GM12878 (cell line): ENCODE measurements around the gene ZG16B. TPM values are rescaled to one million over a fixed set of nuclear protein-coding genes. Genes with fewer than 3 reads are reported as not detected.

Experiments
- BACH1 ChIP-seq: fragments of 450-650 bp; IDR thresholded peaks from 2 replicates; pipeline ENCODE4 v1.6.1; 2017; ENCODE audit warnings: mild to moderate bottlenecking, borderline replicate concordance
- CEBPB ChIP-seq, 2 experiments: fragments of 150-350 bp in 1 of 2; IDR thresholded peaks; 2 replicates each; pipeline ENCODE4 v1.6.1; 2012 to 2014; ENCODE audit warnings: low read depth in 2 of 2, low read length in 2 of 2, borderline replicate concordance in 1 of 2, inconsistent platforms in 1 of 2
- CHD1 ChIP-seq: IDR thresholded peaks from 2 replicates; pipeline ENCODE4 v1.6.1; 2012; ENCODE audit warnings: low read depth, low read length, improper control_type of control experiment
- GATAD2B ChIP-seq: fragments of 450-650 bp; conservative IDR thresholded peaks from 2 replicates; pipeline ENCODE4 v1.6.1; 2017; ENCODE audit warnings: low read depth, mild to moderate bottlenecking, moderate library complexity
- IKZF2 ChIP-seq, 2 experiments: fragments of 450-650 bp; IDR thresholded peaks; 2 replicates each; pipeline ENCODE4 v1.6.1; 2017; ENCODE audit warnings: mild to moderate bottlenecking in 2 of 2, moderate library complexity in 2 of 2
- LARP7 ChIP-seq: fragments of 450-650 bp; IDR thresholded peaks from 2 replicates; pipeline ENCODE4 v1.6.1; 2017; ENCODE audit warnings: mild to moderate bottlenecking
- MEF2B ChIP-seq: fragments of 450-650 bp; IDR thresholded peaks from 2 replicates; pipeline ENCODE4 v1.6.1; 2018; ENCODE audit warnings: mild to moderate bottlenecking, moderate library complexity; ENCODE audit not compliant: partially characterized antibody, poor library complexity, severe bottlenecking
- NFYA ChIP-seq: IDR thresholded peaks from 2 replicates; pipeline ENCODE4 v1.6.1; 2011; ENCODE audit warnings: low read depth, mild to moderate bottlenecking, low read length, improper control_type of control experiment, borderline replicate concordance
- NR2F1 ChIP-seq: fragments of 450-650 bp; conservative IDR thresholded peaks from 2 replicates; pipeline ENCODE4 v1.6.1; 2017; ENCODE audit warnings: mild to moderate bottlenecking
- PAX8 ChIP-seq: fragments of 450-650 bp; IDR thresholded peaks from 2 replicates; pipeline ENCODE4 v1.6.1; 2017; ENCODE audit warnings: mild to moderate bottlenecking, moderate library complexity
- RAD21 ChIP-seq: IDR thresholded peaks from 2 replicates; pipeline ENCODE4 v1.6.1; 2011; ENCODE audit warnings: mild to moderate bottlenecking, low read depth, low read length, moderate library complexity; ENCODE audit not compliant: insufficient read depth
- RB1 ChIP-seq: fragments of 450-650 bp; formaldehyde crosslinking; IDR thresholded peaks from 2 replicates; pipeline ENCODE4 v1.6.1; 2017; ENCODE audit warnings: mild to moderate bottlenecking, borderline replicate concordance
- SP1 ChIP-seq: IDR thresholded peaks from one replicate; pipeline ENCODE4 v1.6.1; 2011; ENCODE audit warnings: low read depth, low read length
- SRF ChIP-seq, 2 experiments: IDR thresholded peaks; 2 replicates each; pipeline ENCODE4 v1.6.1; 2011; ENCODE audit warnings: low read depth in 2 of 2, low read length in 2 of 2, mild to moderate bottlenecking in 1 of 2, moderate library complexity in 1 of 2
- TAF1 ChIP-seq: IDR thresholded peaks from 2 replicates; pipeline ENCODE4 v1.6.1; 2011; ENCODE audit warnings: mild to moderate bottlenecking, low read depth, low read length, borderline replicate concordance
- YY1 ChIP-seq: IDR thresholded peaks from 2 replicates; pipeline ENCODE4 v1.6.1; 2011; ENCODE audit warnings: low read depth, mild to moderate bottlenecking, low read length
- ZNF207 ChIP-seq: fragments of 450-650 bp; IDR thresholded peaks from 2 replicates; pipeline ENCODE4 v1.6.1; 2014; ENCODE audit warnings: antibody characterized with exemption, mild to moderate bottlenecking, borderline replicate concordance
- ZNF274 ChIP-seq: IDR thresholded peaks from one replicate; pipeline ENCODE4 v1.8.0; 2011; ENCODE audit not compliant: insufficient read length, insufficient read depth
- ZNF622 ChIP-seq: fragments of 450-650 bp; IDR thresholded peaks from 2 replicates; pipeline ENCODE4 v1.6.1; 2017; ENCODE audit warnings: mild to moderate bottlenecking, inconsistent platforms
- polyA plus RNA-seq, 11 experiments: library from polyadenylated mRNA; depleted of rRNA in 4 of 11; unstranded in 6 of 11; stranded (reverse) in 5 of 11; fragments of >200 nt; fragmentation: Nextera tagmentation in 4 of 11; fragmentation: Illumina TruSeq in 1 of 11; extraction: Ambion mirVana in 4 of 11; extraction: Trizol in 1 of 11; gene quantifications; 1 replicate in 1 of 11; 2 replicates in 10 of 11; pipeline versions ENCODE4 v1.2.1 to v1.2.3, GENCODE V29; 2011 to 2016; ENCODE audit warnings: inconsistent platforms in 2 of 11, missing spikeins in 2 of 11, low read depth in 1 of 11
- total RNA-seq, 4 experiments: library from RNA; depleted of rRNA in 3 of 4; stranded (reverse); fragments of >200 nt in 3 of 4; fragmentation: Illumina TruSeq in 1 of 4; extraction: Trizol in 1 of 4; gene quantifications; 2 replicates each; pipeline versions ENCODE4 v1.2.1 to v1.2.3, GENCODE V29; 2013 to 2021
- TF ChIP-seq, protein P1 (sequence below): fragments of 450-650 bp; IDR thresholded peaks from 2 replicates; pipeline ENCODE4 v1.6.1; 2017; ENCODE audit warnings: antibody characterized with exemption, mild to moderate bottlenecking, moderate library complexity
- TF ChIP-seq, protein P2 (sequence below): fragments of 450-650 bp; conservative IDR thresholded peaks from 2 replicates; pipeline ENCODE4 v1.6.1; 2017; ENCODE audit warnings: mild to moderate bottlenecking, moderate library complexity
- TF ChIP-seq, protein P3 (sequence below): fragments of 450-650 bp; IDR thresholded peaks from 2 replicates; pipeline ENCODE4 v1.6.1; 2017; ENCODE audit warnings: mild to moderate bottlenecking, moderate library complexity

The ZG16B gene
- total and polyA plus RNA-seq, 10 of the 15 experiments (the other 5 are each of a cell fraction or from before 2014, with no cell fraction given): 1.00 to 11.6 (median 5.8) TPM

DNA sequence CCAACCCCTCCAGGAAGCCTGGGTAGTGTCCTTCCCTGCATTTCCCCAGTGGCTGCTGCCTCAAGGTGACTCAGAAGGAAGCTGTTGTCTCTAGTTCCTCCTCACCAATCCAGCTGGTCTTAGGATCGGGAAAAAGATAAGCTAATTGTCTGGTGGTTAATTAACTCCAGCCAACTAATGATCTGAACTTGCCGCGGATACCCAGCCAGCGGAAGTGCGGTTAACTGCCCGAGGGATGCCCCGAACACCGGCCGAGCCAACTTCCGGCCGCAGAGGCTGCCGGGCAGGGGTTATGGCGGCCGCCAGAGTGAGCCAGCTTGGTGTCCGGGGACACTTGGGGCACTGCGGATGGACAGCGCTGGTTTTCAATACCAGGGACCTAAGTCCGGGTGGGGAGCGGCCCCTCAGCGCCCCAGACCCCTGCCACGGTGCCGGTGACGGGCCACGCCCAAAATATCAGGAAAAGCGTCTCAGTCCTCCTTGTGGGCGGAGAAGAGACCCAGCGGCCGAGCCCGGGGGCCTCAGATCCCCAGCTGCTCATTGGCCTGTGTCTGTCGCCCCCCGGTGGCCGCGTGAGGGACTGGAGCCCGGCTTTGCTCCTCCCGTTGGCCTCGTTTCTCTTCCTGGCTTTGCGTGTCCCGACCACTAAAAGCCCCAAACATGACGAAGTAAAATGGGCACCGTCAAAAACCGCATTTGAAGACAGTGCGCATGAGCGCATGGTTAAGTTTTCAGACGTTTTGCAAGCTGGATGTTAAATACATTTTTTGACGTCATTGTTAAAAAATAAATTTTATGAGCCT lies 38.1 kb downstream of the ZG16B start (continued):
- TF ChIP-seq, protein P1, sequence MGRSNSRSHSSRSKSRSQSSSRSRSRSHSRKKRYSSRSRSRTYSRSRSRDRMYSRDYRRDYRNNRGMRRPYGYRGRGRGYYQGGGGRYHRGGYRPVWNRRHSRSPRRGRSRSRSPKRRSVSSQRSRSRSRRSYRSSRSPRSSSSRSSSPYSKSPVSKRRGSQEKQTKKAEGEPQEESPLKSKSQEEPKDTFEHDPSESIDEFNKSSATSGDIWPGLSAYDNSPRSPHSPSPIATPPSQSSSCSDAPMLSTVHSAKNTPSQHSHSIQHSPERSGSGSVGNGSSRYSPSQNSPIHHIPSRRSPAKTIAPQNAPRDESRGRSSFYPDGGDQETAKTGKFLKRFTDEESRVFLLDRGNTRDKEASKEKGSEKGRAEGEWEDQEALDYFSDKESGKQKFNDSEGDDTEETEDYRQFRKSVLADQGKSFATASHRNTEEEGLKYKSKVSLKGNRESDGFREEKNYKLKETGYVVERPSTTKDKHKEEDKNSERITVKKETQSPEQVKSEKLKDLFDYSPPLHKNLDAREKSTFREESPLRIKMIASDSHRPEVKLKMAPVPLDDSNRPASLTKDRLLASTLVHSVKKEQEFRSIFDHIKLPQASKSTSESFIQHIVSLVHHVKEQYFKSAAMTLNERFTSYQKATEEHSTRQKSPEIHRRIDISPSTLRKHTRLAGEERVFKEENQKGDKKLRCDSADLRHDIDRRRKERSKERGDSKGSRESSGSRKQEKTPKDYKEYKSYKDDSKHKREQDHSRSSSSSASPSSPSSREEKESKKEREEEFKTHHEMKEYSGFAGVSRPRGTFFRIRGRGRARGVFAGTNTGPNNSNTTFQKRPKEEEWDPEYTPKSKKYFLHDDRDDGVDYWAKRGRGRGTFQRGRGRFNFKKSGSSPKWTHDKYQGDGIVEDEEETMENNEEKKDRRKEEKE: no peak
- TF ChIP-seq RAD21 (peak; percentile 89), NR2F1 (peak; percentile 68), MEF2B (peak; percentile 52), ZNF622 (no peak), SP1 (no peak), TAF1 (peak; percentile 85), SRF (IDR thresholded peaks at IDR 0.05; ENCODE audit: low read depth in 2 of 2, low read length in 2 of 2) (no peak), ZNF207 (peak; percentile 89; the same call in 1 of the 2 replicates), LARP7 (peak; percentile 92; the same call in 1 of the 2 replicates), GATAD2B (peak; percentile 95), YY1 (peak; percentile 98), ZNF274 (no peak), BACH1 (peak; percentile 60; the same call in 1 of the 2 replicates), CEBPB (IDR thresholded peaks at IDR 0.05; ENCODE audit: borderline replicate concordance in 1 of 2, low read depth in 2 of 2, low read length in 2 of 2) (no peak), RB1 (peak; percentile 62; the same call in 1 of the 2 replicates), IKZF2 (IDR thresholded peaks at IDR 0.05) (peak; percentile 72 to 83), NFYA (no peak), CHD1 (no peak), PAX8 (no peak)
- TF ChIP-seq, protein P2, sequence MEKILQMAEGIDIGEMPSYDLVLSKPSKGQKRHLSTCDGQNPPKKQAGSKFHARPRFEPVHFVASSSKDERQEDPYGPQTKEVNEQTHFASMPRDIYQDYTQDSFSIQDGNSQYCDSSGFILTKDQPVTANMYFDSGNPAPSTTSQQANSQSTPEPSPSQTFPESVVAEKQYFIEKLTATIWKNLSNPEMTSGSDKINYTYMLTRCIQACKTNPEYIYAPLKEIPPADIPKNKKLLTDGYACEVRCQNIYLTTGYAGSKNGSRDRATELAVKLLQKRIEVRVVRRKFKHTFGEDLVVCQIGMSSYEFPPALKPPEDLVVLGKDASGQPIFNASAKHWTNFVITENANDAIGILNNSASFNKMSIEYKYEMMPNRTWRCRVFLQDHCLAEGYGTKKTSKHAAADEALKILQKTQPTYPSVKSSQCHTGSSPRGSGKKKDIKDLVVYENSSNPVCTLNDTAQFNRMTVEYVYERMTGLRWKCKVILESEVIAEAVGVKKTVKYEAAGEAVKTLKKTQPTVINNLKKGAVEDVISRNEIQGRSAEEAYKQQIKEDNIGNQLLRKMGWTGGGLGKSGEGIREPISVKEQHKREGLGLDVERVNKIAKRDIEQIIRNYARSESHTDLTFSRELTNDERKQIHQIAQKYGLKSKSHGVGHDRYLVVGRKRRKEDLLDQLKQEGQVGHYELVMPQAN: peak; percentile 59
- TF ChIP-seq, protein P3, sequence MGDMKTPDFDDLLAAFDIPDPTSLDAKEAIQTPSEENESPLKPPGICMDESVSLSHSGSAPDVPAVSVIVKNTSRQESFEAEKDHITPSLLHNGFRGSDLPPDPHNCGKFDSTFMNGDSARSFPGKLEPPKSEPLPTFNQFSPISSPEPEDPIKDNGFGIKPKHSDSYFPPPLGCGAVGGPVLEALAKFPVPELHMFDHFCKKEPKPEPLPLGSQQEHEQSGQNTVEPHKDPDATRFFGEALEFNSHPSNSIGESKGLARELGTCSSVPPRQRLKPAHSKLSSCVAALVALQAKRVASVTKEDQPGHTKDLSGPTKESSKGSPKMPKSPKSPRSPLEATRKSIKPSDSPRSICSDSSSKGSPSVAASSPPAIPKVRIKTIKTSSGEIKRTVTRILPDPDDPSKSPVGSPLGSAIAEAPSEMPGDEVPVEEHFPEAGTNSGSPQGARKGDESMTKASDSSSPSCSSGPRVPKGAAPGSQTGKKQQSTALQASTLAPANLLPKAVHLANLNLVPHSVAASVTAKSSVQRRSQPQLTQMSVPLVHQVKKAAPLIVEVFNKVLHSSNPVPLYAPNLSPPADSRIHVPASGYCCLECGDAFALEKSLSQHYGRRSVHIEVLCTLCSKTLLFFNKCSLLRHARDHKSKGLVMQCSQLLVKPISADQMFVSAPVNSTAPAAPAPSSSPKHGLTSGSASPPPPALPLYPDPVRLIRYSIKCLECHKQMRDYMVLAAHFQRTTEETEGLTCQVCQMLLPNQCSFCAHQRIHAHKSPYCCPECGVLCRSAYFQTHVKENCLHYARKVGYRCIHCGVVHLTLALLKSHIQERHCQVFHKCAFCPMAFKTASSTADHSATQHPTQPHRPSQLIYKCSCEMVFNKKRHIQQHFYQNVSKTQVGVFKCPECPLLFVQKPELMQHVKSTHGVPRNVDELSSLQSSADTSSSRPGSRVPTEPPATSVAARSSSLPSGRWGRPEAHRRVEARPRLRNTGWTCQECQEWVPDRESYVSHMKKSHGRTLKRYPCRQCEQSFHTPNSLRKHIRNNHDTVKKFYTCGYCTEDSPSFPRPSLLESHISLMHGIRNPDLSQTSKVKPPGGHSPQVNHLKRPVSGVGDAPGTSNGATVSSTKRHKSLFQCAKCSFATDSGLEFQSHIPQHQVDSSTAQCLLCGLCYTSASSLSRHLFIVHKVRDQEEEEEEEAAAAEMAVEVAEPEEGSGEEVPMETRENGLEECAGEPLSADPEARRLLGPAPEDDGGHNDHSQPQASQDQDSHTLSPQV: peak; percentile 91
